Measurements from ENCODE around the gene OR6K6. TPM values are rescaled to one million over a fixed set of nuclear protein-coding genes. Genes with fewer than 3 reads are reported as not detected.

The OR6K6 gene
- total and polyA plus RNA-seq, 2 experiments from 2014 or later, result not detected

- Histone ChIP-seq H4K20me1 (ENCODE audit: insufficient read depth) (no peaks in the 10 kb centered on the region), H3K9ac (no peak overlapping the region), H3K4me2 (ENCODE audit: unreplicated experiment) (no peak overlapping the region), H3K9me3 (ENCODE audit: low read depth) (no peaks in the 10 kb centered on the region), H3K27ac (no peak overlapping the region), H3K4me3 (no peak overlapping the region), H3K27me3 (replicated peaks; ENCODE audit: insufficient read depth) (no peaks in the 10 kb centered on the region), H2AFZ (no peak overlapping the region), H3K36me3 (ENCODE audit: low read depth) (no peaks in the 10 kb centered on the region), H3K79me2 (ENCODE audit: insufficient read depth) (no peaks in the 10 kb centered on the region), H3K4me1 (ENCODE audit: insufficient read depth) (no peaks in the 10 kb centered on the region), H3F3A (ENCODE audit: insufficient read depth) (no peaks in the 10 kb centered on the region), H3K9me2 (ENCODE audit: insufficient read depth) (no peaks in the 10 kb centered on the region)
- 0% methylated on average over 1 of the region's 1 CpG for WGBS, 2 experiments (ENCODE audit: low coverage in 1 of 2, low lambda C conversion rate in 2 of 2, missing lambda C conversion rate in 2 of 2)
- no peak for DNase-seq
- TF ChIP-seq EZH2phosphoT487 (IDR thresholded peaks at IDR 0.05; ENCODE audit: insufficient read depth, low read depth) (no peak), EZH2 (IDR thresholded peaks at IDR 0.05; ENCODE audit: insufficient read depth, poor library complexity, severe bottlenecking) (no peak)
- in situ Hi-C loops (cut with MboI), result no loop called here
These were observed 49.2 kb downstream of the OR6K6 start for GRCh38 chr1:158803678-158804077.

Small RNA genes within 50 kb of the gene (small RNA-seq; reads per million reads assigned to genes)
- not detected for gene OR2AQ1P (ENCODE audit: low read depth, low replicate concordance)

Other genes starting within 250 kb of the OR6K6 start
- not detected in 2 replicates for gene OR6Y1, start 200.3 kb upstream of the OR6K6 start, total RNA-seq (2014; rRNA removed; shearing (Covaris generic))
- not detected in 2 replicates for gene OR6Y1, start 200.3 kb upstream of the OR6K6 start, polyA plus RNA-seq (2016; fragmentation: Nextera tagmentation; extraction: Ambion mirVana)
- gene OR6P1, start 184.1 kb upstream of the OR6K6 start, total RNA-seq (2014; rRNA removed; shearing (Covaris generic)), result not detected in 2 replicates
- not detected in 2 replicates for gene OR6P1, start 184.1 kb upstream of the OR6K6 start, polyA plus RNA-seq (2016; fragmentation: Nextera tagmentation; extraction: Ambion mirVana)
- gene OR10X1, start 174.8 kb upstream of the OR6K6 start, total RNA-seq (2014; rRNA removed; shearing (Covaris generic)), result not detected in 2 replicates
- not detected in 2 replicates for gene OR10X1, start 174.8 kb upstream of the OR6K6 start, polyA plus RNA-seq (2016; fragmentation: Nextera tagmentation; extraction: Ambion mirVana)
- not detected in 2 replicates for gene OR10Z1, start 149.5 kb upstream of the OR6K6 start, total RNA-seq (2014; rRNA removed; shearing (Covaris generic))
- not detected in 2 replicates for gene OR10Z1, start 149.5 kb upstream of the OR6K6 start, polyA plus RNA-seq (2016; fragmentation: Nextera tagmentation; extraction: Ambion mirVana)
- not detected in 2 replicates for gene SPTA1, start 68.0 kb upstream of the OR6K6 start, total RNA-seq (2014; rRNA removed; shearing (Covaris generic))
- not detected in 2 replicates for gene SPTA1, start 68.0 kb upstream of the OR6K6 start, polyA plus RNA-seq (2016; fragmentation: Nextera tagmentation; extraction: Ambion mirVana)
- not detected in 2 replicates for gene OR6K2, start 54.1 kb upstream of the OR6K6 start, total RNA-seq (2014; rRNA removed; shearing (Covaris generic))
- not detected in 2 replicates for gene OR6K2, start 54.1 kb upstream of the OR6K6 start, polyA plus RNA-seq (2016; fragmentation: Nextera tagmentation; extraction: Ambion mirVana)
- gene OR6K3, start 34.0 kb upstream of the OR6K6 start, total RNA-seq (2014; rRNA removed; shearing (Covaris generic)), result not detected in 2 replicates
- gene OR6K3, start 34.0 kb upstream of the OR6K6 start, polyA plus RNA-seq (2016; fragmentation: Nextera tagmentation; extraction: Ambion mirVana), result not detected in 2 replicates
- not detected in 2 replicates for gene OR6N1, start 17.5 kb downstream of the OR6K6 start, total RNA-seq (2014; rRNA removed; shearing (Covaris generic))
- gene OR6N1, start 17.5 kb downstream of the OR6K6 start, polyA plus RNA-seq (2016; fragmentation: Nextera tagmentation; extraction: Ambion mirVana), result not detected in 2 replicates
- not detected in 2 replicates for gene OR6N2, start 26.5 kb downstream of the OR6K6 start, total RNA-seq (2014; rRNA removed; shearing (Covaris generic))
- not detected in 2 replicates for gene OR6N2, start 26.5 kb downstream of the OR6K6 start, polyA plus RNA-seq (2016; fragmentation: Nextera tagmentation; extraction: Ambion mirVana)
- not detected in 2 replicates for gene MNDA, start 76.6 kb downstream of the OR6K6 start, total RNA-seq (2014; rRNA removed; shearing (Covaris generic))
- gene MNDA, start 76.6 kb downstream of the OR6K6 start, polyA plus RNA-seq (2016; fragmentation: Nextera tagmentation; extraction: Ambion mirVana), result not detected in 2 replicates
- not detected in 2 replicates for gene PYHIN1, start 176.8 kb downstream of the OR6K6 start, total RNA-seq (2014; rRNA removed; shearing (Covaris generic))
- gene PYHIN1, start 176.8 kb downstream of the OR6K6 start, polyA plus RNA-seq (2016; fragmentation: Nextera tagmentation; extraction: Ambion mirVana), result not detected in 2 replicates